Astrocyte of the spinal cord (primary cell): ENCODE data around the gene G6PC1.
"Not testable (repeated sequence)": the region's sequence is repeated elsewhere in the genome, so short reads cannot be mapped to it uniquely, and the experiment has no call there.

Experiments
- DNase-seq: peaks from one replicate; pipeline ENCODE4 v3.0.0; 2011; ENCODE audit warnings: low read depth, low spot score
- H3K4me3 ChIP-seq: 2 replicates; pipeline ENCODE4 v1.5.1; 2011; ENCODE audit warnings: low read depth, mild to moderate bottlenecking, low read length, moderate library complexity
- in situ Hi-C: cut with HindIII; loops from 2 replicates; pipeline ENCODE4 v1.10.0; 2017; ENCODE audit warnings: low sequenced_read_pairs
- TF ChIP-seq, protein P1 (sequence below): IDR thresholded peaks from 2 replicates; pipeline ENCODE4 v1.5.1; 2012; ENCODE audit warnings: low read depth, mild to moderate bottlenecking, low read length, inconsistent platforms

The G6PC1 gene

DNA sequence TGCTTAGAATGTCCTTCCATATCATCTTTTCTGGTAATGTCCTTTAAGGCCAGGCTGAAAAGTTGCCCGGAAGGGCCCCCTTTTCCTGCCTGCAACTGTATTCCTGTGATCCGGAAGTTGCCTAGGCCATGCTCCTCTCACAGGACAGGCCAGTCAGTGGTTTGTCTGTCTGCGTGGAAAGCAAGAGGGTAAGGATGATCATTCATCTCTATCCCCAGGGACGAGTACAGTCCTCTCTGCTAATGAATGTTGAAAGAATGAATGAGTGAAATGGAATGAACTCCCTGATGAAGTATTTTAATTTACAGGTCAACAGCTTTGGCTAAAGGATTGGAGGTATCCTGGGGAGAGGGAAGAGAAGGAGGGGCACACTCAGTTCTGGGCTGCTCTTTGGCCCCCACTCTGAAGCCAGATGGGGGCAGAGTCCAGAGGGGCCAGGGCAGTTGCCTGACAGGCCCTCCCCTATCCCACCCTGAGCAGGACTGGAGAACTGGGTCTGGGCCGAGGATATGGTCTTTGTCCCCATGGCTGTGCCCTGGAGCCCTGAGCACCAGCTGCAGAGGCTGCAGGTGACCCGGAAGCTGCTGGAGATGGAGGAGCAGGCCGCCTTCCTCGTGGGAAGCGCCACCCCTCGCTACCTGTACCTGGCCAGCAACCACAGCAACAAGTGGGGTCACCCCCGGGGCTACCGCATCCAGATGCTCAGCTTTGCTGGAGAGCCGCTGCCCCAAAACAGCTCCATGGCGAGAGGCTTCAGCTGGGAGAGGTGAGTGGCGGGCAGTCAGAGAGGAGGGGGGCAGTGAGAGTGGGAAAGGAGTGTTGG is 46.4 kb upstream of the G6PC1 start:
- in situ Hi-C loops, result no loop called here
- no peak for DNase-seq
- TF ChIP-seq, protein P1, sequence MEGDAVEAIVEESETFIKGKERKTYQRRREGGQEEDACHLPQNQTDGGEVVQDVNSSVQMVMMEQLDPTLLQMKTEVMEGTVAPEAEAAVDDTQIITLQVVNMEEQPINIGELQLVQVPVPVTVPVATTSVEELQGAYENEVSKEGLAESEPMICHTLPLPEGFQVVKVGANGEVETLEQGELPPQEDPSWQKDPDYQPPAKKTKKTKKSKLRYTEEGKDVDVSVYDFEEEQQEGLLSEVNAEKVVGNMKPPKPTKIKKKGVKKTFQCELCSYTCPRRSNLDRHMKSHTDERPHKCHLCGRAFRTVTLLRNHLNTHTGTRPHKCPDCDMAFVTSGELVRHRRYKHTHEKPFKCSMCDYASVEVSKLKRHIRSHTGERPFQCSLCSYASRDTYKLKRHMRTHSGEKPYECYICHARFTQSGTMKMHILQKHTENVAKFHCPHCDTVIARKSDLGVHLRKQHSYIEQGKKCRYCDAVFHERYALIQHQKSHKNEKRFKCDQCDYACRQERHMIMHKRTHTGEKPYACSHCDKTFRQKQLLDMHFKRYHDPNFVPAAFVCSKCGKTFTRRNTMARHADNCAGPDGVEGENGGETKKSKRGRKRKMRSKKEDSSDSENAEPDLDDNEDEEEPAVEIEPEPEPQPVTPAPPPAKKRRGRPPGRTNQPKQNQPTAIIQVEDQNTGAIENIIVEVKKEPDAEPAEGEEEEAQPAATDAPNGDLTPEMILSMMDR, result no peak
- no peak overlapping the region for H3K4me3 ChIP-seq

DNA sequence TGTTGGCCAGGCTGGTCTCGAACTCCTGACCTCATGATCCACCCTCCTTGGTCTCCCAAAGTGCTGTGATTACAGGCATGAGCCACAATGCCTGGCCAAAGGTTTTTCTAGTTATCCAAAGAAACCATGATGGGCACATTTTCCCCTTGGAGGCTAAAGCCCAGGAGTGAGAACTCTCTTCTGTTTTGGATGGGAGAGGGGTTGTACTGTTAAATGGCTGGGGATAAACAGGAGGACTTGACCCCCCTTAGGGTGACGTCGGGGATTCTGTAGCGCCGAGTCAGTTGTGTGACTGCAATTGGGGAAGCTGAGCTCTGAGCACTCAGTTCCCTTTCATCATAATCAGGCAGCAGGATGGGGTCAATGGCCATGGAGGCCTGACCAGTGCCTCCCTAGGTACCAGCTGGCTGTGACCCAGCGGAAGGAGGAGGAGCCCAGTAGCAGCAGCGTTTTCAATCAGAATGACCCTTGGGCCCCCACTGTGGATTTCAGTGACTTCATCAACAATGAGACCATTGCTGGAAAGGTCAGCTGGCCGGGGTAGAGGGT is 45.5 kb upstream of the G6PC1 start:
- in situ Hi-C loops, result no loop called here
- TF ChIP-seq, protein P1, result no peak
- no peak overlapping the region for H3K4me3 ChIP-seq
- DNase-seq, result no peak

DNA sequence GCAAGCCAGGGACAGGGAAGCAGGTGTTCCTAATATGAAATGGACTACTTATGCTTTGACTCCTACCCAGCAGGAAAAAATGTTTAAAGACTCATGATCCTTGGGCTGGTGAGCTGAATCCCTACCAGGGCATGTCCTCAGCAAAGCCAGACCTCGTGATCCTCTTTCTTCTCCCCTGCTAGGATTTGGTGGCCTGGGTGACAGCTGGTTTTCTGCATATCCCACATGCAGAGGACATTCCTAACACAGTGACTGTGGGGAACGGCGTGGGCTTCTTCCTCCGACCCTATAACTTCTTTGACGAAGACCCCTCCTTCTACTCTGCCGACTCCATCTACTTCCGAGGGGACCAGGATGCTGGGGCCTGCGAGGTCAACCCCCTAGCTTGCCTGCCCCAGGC is 44.5 kb upstream of the G6PC1 start:
- in situ Hi-C loops, H3K4me3 ChIP-seq, DNase-seq: not testable (repeated sequence)

DNA sequence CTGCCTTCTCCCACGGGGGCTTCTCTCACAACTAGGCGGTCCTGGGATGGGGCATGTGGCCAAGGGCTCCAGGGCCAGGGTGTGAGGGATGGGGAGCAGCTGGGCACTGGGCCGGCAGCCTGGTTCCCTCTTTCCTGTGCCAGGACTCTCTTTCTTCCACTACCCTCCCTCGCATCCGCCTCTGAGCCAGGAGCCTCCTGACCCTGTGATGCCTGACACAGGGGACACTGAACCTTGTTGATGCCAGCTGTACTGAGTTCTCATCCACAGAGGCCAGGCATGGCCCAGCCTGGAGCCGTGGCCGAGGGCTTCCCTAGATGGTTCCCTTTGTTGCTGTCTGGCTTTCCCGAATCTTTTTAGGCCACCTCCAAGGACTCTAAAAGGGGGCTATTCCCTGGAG is 44.1 kb upstream of the G6PC1 start:
- in situ Hi-C loops, DNase-seq, H3K4me3 ChIP-seq: not testable (repeated sequence)

DNA sequence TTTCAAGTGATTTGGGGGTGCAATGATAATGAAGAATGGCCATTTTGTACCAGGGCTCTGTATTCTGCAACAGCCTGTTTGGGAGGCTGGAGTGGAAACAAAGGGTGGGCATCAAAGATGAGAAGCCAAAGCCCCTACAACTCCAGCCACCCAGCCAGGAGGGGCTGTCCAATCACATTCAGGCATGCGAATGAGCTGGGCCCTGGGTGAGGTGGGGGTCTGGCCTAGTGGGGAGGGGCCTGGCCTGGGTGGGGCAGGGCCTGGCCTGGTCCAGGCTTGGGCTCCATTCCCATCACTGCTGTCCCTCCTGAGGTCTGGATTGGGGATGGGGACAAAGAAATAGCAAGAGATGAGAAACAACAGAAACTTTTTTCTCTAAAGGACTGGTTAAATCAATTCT is 43.2 kb upstream of the G6PC1 start:
- H3K4me3 ChIP-seq, result no peak overlapping the region
- TF ChIP-seq, protein P1, result no peak
- in situ Hi-C loops, result no loop called here
- DNase-seq, result no peak

DNA sequence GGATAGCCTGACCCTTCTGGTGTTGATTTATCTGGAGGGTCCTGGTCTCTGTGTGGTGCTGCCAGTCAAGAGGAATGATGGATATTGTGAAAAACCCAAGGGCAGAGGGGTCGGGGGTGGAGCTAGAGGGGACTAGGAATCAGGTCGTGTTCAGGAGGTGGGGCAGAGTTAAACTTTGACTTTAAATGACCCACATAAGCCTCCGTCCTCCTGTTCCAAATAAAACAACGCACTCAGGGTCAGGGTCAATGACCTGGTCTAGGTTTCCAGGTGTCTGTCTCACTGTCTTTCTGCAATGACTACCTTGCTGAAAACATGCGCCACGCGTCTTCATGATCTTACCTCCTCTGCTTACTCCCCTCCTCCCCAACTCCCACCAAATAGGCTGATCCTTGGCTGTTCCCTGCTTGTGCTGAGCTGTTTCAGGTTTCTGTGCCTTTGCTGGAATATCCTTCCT is 34.9 kb upstream of the G6PC1 start:
- in situ Hi-C loops, result no loop called here
- TF ChIP-seq, protein P1, result no peak
- no peak overlapping the region for H3K4me3 ChIP-seq
- no peak for DNase-seq

DNA sequence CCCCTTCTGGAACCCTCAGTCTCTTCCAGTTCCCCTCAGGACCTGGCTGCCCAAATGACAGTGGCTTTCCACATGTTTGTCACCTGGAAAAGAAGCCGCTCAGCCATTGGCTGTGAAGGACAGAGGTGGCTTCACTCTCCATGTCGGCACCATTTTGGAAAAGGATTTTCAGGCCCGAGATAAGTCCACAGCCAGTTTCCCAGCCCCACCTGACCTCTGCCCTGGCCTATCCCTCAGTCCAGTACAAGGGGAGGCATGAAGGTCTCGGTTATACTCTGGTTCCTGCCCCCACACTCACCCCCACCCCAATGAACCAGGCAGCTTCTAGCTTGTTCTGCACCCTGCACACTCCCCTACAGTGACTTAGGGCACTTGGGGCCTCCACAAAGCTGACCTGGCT is 34.4 kb upstream of the G6PC1 start:
- no peak overlapping the region for H3K4me3 ChIP-seq
- TF ChIP-seq, protein P1, result no peak
- in situ Hi-C loops, result no loop called here
- no peak for DNase-seq
